ENCODE measurements around the gene PARP4.
"Not testable (repeated sequence)": the region's sequence is repeated elsewhere in the genome, so short reads cannot be mapped to it uniquely, and the experiment has no call there.

- not testable (repeated sequence) for TF ChIP-seq CTCF (conservative IDR thresholded peaks at IDR 0.05; ENCODE audit: low read length); EZH2phosphoT487 (IDR thresholded peaks at IDR 0.05; ENCODE audit: borderline replicate concordance, low read depth, low read length)
These were observed 24.5 kb downstream of the PARP4 start for GRCh38 chr13:24488092-24488491.

All from OCI-LY7 (cell line).